Upper lobe of left lung (tissue), 4 donors: ENCODE data around the gene DDIT4.

Experiments
- EP300 ChIP-seq, 4 donors: sonication (generic); formaldehyde crosslinking; IDR thresholded peaks; one replicate each; pipeline ENCODE4 v1.5.1; 2017; ENCODE audit warnings: antibody characterized with exemption in 4 of 4, control low read depth in 2 of 4
- POLR2A ChIP-seq, 4 donors: fragments of 450-650 bp; IDR thresholded peaks; one replicate each; pipeline ENCODE4 v1.5.1; 2016 to 2017; ENCODE audit warnings: antibody characterized with exemption in 4 of 4, mild to moderate bottlenecking in 2 of 4
- TF ChIP-seq, protein P1 (sequence below), 6 experiments: fragments of 450-650 bp in 4 of 6; fragments of 200-600 bp in 2 of 6; sonication (generic) in 2 of 6; IDR thresholded peaks; one replicate each; pipeline ENCODE4 v1.5.1; 2016 to 2019; ENCODE audit warnings: antibody characterized with exemption in 6 of 6

DNA sequence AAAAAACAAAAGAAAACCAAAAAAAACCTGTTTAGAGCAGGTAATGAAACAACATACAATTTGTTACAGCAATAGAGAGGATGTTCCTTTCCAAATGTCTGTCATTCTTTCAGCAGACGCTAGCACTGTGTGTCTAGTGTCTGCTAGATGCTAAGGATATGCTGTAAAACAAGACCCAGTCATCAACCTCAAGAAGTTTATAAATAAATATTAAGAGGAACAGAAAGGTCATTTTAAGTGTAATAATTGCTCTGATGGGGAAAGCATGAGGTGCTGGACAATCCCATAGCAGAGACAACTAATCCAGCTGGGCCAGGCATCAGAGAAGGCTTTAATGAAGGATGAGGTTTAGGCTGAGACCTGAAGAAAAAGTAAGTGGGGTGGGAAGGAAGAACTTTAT lies 34.3 kb upstream of the DDIT4 start:
- TF ChIP-seq, protein P1, sequence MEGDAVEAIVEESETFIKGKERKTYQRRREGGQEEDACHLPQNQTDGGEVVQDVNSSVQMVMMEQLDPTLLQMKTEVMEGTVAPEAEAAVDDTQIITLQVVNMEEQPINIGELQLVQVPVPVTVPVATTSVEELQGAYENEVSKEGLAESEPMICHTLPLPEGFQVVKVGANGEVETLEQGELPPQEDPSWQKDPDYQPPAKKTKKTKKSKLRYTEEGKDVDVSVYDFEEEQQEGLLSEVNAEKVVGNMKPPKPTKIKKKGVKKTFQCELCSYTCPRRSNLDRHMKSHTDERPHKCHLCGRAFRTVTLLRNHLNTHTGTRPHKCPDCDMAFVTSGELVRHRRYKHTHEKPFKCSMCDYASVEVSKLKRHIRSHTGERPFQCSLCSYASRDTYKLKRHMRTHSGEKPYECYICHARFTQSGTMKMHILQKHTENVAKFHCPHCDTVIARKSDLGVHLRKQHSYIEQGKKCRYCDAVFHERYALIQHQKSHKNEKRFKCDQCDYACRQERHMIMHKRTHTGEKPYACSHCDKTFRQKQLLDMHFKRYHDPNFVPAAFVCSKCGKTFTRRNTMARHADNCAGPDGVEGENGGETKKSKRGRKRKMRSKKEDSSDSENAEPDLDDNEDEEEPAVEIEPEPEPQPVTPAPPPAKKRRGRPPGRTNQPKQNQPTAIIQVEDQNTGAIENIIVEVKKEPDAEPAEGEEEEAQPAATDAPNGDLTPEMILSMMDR (IDR thresholded peaks at IDR 0.05), result no peak
- no peak for TF ChIP-seq POLR2A (IDR thresholded peaks at IDR 0.05)
- no peak for TF ChIP-seq EP300 (IDR thresholded peaks at IDR 0.05)
